Raji (cell line): Measurements from ENCODE around the gene NUP153.
A peak's percentile ranks its signal among the peaks of the same experiment; 100 is the strongest.

Source experiments
- POLR2A ChIP-seq: IDR thresholded peaks from 2 replicates; pipeline ENCODE4 v1.6.1; 2011; ENCODE audit warnings: low read depth, low read length, control low read depth; ENCODE audit not compliant: insufficient read depth

The NUP153 gene

GRCh38 chr6:17600527-17601385, 106.0 kb downstream of the NUP153 start:
- TF ChIP-seq POLR2A, result no peak

- TF ChIP-seq POLR2A, result peak; percentile 85
Measured at GRCh38 chr6:17599877-17600526, 106.7 kb downstream of the NUP153 start, which contains the start of gene FAM8A1. FAM8A1 (plus strand) TSS chr6:17600302; CDS start chr6:17600410, 108 bp downstream.

- TF ChIP-seq POLR2A, result no peak
Measured at GRCh38 chr6:17596085-17596484, 110.6 kb downstream of the NUP153 start.

- no peak for TF ChIP-seq POLR2A
Measured at GRCh38 chr6:17593246-17593645, 113.5 kb downstream of the NUP153 start.

DNA sequence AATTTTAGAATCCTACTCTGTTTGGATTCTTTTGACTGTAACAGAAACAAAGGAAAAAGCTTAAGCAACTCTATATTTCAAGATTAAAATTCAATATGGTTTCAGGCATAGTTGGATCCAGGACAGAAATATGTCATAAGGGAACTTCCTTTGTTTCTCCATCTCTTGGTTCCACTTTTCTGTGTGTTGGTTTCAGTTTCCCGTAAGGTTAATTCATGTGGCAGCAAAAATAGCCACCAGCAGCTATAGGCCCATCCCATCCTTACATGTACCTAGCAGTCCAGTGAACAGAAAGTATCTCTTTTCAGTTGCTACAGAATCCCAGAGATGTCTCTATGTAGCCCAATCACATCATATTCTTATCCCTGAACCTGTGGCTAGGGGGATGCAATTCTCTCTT, 115.4 kb downstream of the NUP153 start:
- no peak for TF ChIP-seq POLR2A

DNA sequence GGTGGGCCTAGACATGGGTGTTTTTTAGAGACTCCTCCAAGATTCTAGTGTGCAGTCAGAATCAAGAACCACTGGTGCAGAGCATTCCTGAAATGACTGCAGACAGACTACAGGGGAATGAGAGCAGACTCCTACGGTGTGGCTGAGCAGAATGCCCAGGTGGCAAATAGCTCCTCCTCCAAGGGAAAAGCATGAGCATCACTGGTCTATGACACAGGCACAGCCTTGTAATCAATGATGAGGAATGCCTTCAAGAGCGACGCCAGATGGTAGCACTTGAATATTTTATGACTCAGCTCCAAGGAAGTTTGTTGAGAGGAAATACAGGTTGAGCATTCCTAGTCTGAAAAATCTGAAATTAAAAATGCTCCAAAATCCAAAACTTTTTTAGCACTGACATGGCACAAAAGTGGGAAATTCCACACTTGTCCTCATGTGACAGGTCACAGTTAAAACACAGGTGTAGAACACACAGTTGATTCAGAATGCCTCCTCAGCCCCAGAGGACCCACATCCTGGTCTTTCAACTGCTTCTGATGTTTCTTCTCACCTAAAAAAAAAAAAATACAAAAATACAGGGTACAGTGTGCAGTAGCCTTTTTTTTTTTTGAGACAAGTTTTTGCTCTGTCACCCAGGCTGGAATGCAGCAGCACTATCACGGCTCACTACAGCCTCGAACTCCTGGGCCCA, 117.2 kb downstream of the NUP153 start:
- TF ChIP-seq POLR2A, result no peak

DNA sequence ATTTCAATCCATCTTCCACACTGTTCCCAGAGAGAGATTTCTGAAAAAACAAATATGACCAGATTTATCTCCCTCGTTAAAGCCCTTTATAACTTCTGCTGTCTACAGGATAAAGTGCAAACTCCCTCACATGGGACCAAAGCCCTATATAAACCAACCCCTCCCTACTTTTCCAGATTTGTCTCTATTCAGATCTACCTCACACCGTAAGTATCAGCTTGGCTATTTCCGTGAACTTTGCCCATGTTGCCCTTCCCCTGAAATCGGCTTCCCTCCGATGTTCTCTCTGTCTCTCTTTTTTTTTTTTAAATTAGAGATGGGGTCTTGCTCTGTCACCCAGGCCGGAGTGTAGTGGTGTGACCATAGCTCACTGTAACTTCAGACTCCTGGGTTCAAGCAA, 118.7 kb downstream of the NUP153 start:
- TF ChIP-seq POLR2A, result no peak

DNA sequence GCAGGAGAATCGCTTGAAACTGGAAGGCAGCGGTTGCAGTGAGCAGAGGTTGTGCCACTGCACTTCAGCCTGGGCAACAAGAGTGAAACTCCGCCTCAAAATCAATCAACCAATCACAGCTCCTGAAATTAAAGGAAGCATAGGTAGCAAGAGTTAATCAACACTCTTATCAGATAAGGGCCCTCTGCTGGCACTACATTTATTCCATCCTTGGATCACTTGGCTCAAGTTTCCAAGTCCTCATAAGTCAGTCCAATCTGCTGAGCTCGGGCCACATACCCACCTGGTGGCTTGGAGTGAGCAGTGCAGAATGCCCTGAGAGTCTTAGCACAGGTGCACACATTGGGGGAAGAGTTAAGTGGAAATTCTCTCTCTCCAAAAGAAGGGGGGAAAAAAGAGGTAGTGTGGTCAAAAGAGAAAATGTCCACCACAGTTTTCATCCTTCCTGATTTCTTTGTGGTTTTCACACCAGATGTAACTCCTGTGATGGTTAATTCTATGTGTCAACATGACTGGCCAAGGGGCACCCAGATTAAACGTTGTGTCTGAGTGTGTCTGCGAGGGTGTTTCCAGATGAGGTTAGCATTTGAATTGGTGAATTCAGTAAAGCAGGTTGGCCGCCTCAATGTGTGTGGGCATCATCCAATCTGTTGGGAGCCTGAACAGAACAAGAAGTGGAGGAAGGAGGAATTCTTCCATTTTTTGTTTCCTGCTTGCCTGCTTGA, 120.8 kb downstream of the NUP153 start:
- no peak for TF ChIP-seq POLR2A

DNA sequence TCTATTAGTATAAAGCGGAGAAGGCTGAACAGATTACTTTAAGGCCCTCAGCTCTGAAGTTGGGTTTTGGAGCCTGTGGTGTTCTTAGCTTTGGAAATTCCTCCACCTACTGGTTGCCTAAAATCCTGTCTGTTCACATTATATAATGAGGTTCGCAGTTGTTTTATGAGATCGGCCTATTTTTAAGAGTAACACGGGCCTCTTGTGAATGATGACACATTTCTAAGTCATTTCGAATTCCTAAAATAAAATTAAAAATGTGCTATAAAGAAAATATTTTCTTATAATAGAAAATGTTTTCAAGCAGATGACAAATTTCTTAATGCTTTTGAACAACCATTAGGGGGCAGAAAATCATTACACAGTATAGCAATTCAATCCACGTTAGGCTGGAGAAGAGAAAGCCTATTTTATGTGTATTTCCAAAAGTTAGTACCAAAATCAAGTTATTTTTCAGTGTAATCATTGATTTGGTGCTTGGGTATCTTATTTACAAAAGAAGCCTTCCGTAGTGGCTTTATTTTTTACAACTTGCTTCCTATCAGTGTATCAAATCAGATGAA, 122.4 kb downstream of the NUP153 start:
- no peak for TF ChIP-seq POLR2A

- TF ChIP-seq POLR2A, result no peak
Measured at GRCh38 chr6:17583811-17584210, 122.9 kb downstream of the NUP153 start.

GRCh38 chr6:17580518-17581048, 126.1 kb downstream of the NUP153 start:
- no peak for TF ChIP-seq POLR2A

- no peak for TF ChIP-seq POLR2A
Measured at GRCh38 chr6:17577059-17577458, 129.7 kb downstream of the NUP153 start.

GRCh38 chr6:17574866-17575560, 131.7 kb downstream of the NUP153 start:
- no peak for TF ChIP-seq POLR2A

DNA sequence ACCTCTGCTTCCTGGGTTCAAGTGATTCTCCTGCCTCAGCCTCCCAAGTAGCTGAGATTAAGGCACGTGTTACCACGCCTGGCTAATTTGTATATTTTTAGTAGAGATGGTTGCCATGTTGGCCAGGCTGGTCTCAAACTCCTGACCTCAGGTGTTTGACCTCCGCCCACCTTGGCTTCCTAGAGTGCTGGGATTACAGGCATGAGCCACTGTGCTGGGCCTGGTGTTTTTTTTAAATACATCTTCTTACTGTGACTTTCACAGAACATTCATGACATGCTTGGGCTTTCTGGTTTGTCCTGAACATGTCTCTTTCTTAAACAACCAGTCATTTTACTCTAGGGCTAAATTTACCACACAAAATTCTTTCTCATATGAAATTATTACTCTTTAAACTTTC, 141.3 kb downstream of the NUP153 start:
- TF ChIP-seq POLR2A, result no peak
